Caco-2 (cell line): ENCODE data around the gene SEBOX. TPM values are rescaled to one million over a fixed set of nuclear protein-coding genes. Genes with fewer than 3 reads are reported as not detected.

Experiments used
- BruUV-seq: library from RNA; stranded (reverse); fragments of 400-500 nt; replicated peaks from 2 replicates; lab custom pipeline; 2021; lab: Mats Ljungman, UMichigan
- CTCF ChIA-PET: fragments of 300-600 bp; sonication (Branson Sonifier 250); formaldehyde crosslinking; loops from one replicate; lab custom pipeline; 2022; ENCODE audit warnings: antibody characterized with exemption; lab: Charles Lee
- POLR2A ChIA-PET: fragments of 300-600 bp; sonication (Branson Sonifier 250); formaldehyde crosslinking; loops from one replicate; lab custom pipeline; 2022; ENCODE audit warnings: antibody characterized with exemption; lab: Charles Lee
- DNase-seq, 2 experiments: peaks; one replicate each; pipeline versions ENCODE4 v3.0.0 to v3.0.0-alpha.2; 2020 to 2022
- H3K27me3 ChIP-seq: replicated peaks from 2 replicates; pipeline ENCODE4 v1.6.0; 2011; ENCODE audit warnings: low read length; ENCODE audit not compliant: control insufficient read depth, insufficient read depth
- H3K36me3 ChIP-seq: 2 replicates; pipeline ENCODE4 v1.5.1; 2011; ENCODE audit warnings: low read length; ENCODE audit not compliant: control insufficient read depth, insufficient read depth
- H3K4me1 ChIP-seq: fragments of 250-450 bp; sonication (Bioruptor Pico); 2 replicates; pipeline ENCODE4 v1.5.1; 2020; ENCODE audit warnings: mild to moderate bottlenecking
- H3K4me3 ChIP-seq: 2 replicates; pipeline ENCODE4 v1.5.1; 2011; ENCODE audit warnings: low read depth, mild to moderate bottlenecking, control low read depth, low read length
- H3K9me3 ChIP-seq: fragments of 250-450 bp; sonication (Bioruptor Pico); 2 replicates; pipeline ENCODE4 v1.5.1; 2020; ENCODE audit warnings: mild to moderate bottlenecking, moderate library complexity
- H3K27ac Mint-ChIP-seq: one replicate; pipeline ENCODE4 v1.8.0; 2022; ENCODE audit warnings: mixed read lengths; ENCODE audit not compliant: unreplicated experiment
- H3K27me3 Mint-ChIP-seq: one replicate; pipeline ENCODE4 v1.8.0; 2022; ENCODE audit warnings: mixed read lengths; ENCODE audit not compliant: insufficient read depth, unreplicated experiment
- H3K36me3 Mint-ChIP-seq: one replicate; pipeline ENCODE4 v1.8.0; 2022; ENCODE audit warnings: mild to moderate bottlenecking, mixed read lengths; ENCODE audit not compliant: insufficient read depth, unreplicated experiment
- H3K4me1 Mint-ChIP-seq: one replicate; pipeline ENCODE4 v1.8.0; 2022; ENCODE audit warnings: low read depth, mixed read lengths; ENCODE audit not compliant: unreplicated experiment
- H3K4me3 Mint-ChIP-seq: one replicate; pipeline ENCODE4 v1.8.0; 2022; ENCODE audit warnings: mild to moderate bottlenecking, moderate library complexity, mixed read lengths; ENCODE audit not compliant: unreplicated experiment
- H3K9me3 Mint-ChIP-seq: one replicate; pipeline ENCODE4 v1.8.0; 2022; ENCODE audit warnings: mixed read lengths; ENCODE audit not compliant: unreplicated experiment
- CTCF ChIP-seq, 2 experiments: fragments of 200-600 bp in 1 of 2; IDR thresholded peaks; 1 replicate in 1 of 2; 2 replicates in 1 of 2; pipeline versions ENCODE4 v1.5.1 to v1.8.0; 2011 to 2022; ENCODE audit warnings: antibody characterized with exemption in 1 of 2, control low read depth in 1 of 2, inconsistent platforms in 1 of 2, low read depth in 1 of 2, low read length in 1 of 2, mild to moderate bottlenecking in 1 of 2, moderate library complexity in 1 of 2; ENCODE audit not compliant: insufficient read depth in 1 of 2, severe bottlenecking in 1 of 2, unreplicated experiment in 1 of 2
- intact Hi-C: fragments of 100-400 bp; cut with micrococcal nuclease; formaldehyde crosslinking; loops from one replicate; pipeline ENCODE4 v1.10.0; 2022; ENCODE audit not compliant: unreplicated experiment
- total RNA-seq: library from RNA; stranded (reverse); gene quantifications from 2 replicates; pipeline ENCODE4 v1.2.3, GENCODE V29; 2022

SEBOX gene
- total RNA-seq, 1 experiment from 2014 or later: not detected

GRCh38 chr17:28390563-28390962 is 25.6 kb upstream of the SEBOX start:
- POLR2A ChIA-PET: no interaction called here
- peaks cover 33% of the 10 kb centered on the region for H3K36me3 Mint-ChIP-seq
- intact Hi-C loops: no loop called here
- Histone ChIP-seq H3K27me3 (no peaks in the 10 kb centered on the region), H3K4me3 (no peak overlapping the region), H3K36me3 (peaks cover 3% of the 10 kb centered on the region), H3K9me3 (no peaks in the 10 kb centered on the region), H3K4me1 (peaks cover 59% of the 10 kb centered on the region)
- H3K4me1 Mint-ChIP-seq: peaks cover 45% of the 10 kb centered on the region
- no peaks in the 10 kb centered on the region for H3K9me3 Mint-ChIP-seq
- TF ChIP-seq CTCF (IDR thresholded peaks at IDR 0.05; ENCODE audit: insufficient read depth in 1 of 2, low read depth in 1 of 2, low read length in 1 of 2, severe bottlenecking in 1 of 2, unreplicated experiment in 1 of 2): no peak
- H3K27me3 Mint-ChIP-seq: no peaks in the 10 kb centered on the region
- CTCF ChIA-PET: no interaction called here
- no TSS peak for BruUV-seq
- H3K4me3 Mint-ChIP-seq: no peak overlapping the region
- DNase-seq: no peak
- peak overlapping the region; percentile 21 for H3K27ac Mint-ChIP-seq

DNA sequence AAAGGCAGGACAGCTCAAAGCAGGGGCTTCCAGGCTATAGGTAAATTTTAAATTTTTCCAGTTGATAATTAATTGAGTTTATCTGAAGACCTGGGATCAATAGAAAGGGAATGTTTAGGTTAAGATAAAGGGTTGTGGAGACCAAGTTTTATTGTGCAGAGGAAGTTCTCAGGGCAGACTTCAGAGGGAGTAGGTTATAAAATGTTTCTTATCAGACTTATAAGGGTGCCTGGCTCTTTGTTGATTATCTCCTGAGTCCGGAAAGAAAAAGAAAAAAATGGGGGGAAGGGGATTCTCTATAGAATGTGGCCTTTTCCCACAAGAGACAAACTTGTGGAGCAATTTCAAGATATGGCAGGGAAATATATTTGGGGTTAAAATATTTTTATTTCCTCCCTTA is 25.1 kb upstream of the SEBOX start:
- H3K27me3 ChIP-seq: no peaks in the 10 kb centered on the region
- no peaks in the 10 kb centered on the region for H3K9me3 Mint-ChIP-seq
- H3K36me3 Mint-ChIP-seq: peaks cover 29% of the 10 kb centered on the region
- POLR2A ChIA-PET: no interaction called here
- TF ChIP-seq CTCF (IDR thresholded peaks at IDR 0.05; ENCODE audit: insufficient read depth in 1 of 2, low read depth in 1 of 2, low read length in 1 of 2, severe bottlenecking in 1 of 2, unreplicated experiment in 1 of 2): no peak
- peaks cover 58% of the 10 kb centered on the region for H3K4me1 ChIP-seq
- peaks cover 41% of the 10 kb centered on the region for H3K4me1 Mint-ChIP-seq
- DNase-seq: no peak
- intact Hi-C loops: no loop called here
- no TSS peak for BruUV-seq
- H3K27me3 Mint-ChIP-seq: no peaks in the 10 kb centered on the region
- CTCF ChIA-PET: no interaction called here
- H3K9me3 ChIP-seq: no peaks in the 10 kb centered on the region
- H3K4me3 ChIP-seq: no peak overlapping the region
- peak overlapping the region; percentile 21 for H3K27ac Mint-ChIP-seq
- peaks cover 3% of the 10 kb centered on the region for H3K36me3 ChIP-seq
- no peak overlapping the region for H3K4me3 Mint-ChIP-seq

DNA sequence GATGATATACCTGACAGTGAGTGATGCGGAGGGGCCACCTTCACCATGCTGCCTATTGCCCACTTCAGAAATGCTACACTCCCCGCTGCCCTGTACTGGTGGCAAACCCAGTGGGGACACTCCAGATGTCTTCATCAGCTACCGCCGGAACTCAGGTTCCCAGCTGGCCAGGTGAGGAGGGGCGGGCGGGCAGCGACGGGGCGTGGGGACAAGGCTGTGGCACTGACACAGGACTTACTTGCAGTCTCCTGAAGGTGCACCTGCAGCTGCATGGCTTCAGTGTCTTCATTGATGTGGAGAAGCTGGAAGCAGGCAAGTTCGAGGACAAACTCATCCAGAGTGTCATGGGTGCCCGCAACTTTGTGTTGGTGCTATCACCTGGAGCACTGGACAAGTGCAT is 23.1 kb upstream of the SEBOX start:
- TF ChIP-seq CTCF (IDR thresholded peaks at IDR 0.05; ENCODE audit: insufficient read depth in 1 of 2, low read depth in 1 of 2, low read length in 1 of 2, severe bottlenecking in 1 of 2, unreplicated experiment in 1 of 2): no peak
- no peaks in the 10 kb centered on the region for H3K27me3 Mint-ChIP-seq
- Histone ChIP-seq H3K27me3 (no peaks in the 10 kb centered on the region), H3K36me3 (peaks cover 3% of the 10 kb centered on the region), H3K4me3 (no peak overlapping the region), H3K9me3 (no peaks in the 10 kb centered on the region), H3K4me1 (peaks cover 51% of the 10 kb centered on the region)
- no peak overlapping the region for H3K4me3 Mint-ChIP-seq
- CTCF ChIA-PET: interaction anchor here (0.6 kb wide), 1 partner anchor 136 kb away, joined by 3 read pairs; no protein-coding TSS in a partner anchor
- H3K4me1 Mint-ChIP-seq: peaks cover 30% of the 10 kb centered on the region
- BruUV-seq: no TSS peak
- no peak overlapping the region for H3K27ac Mint-ChIP-seq
- peaks cover 17% of the 10 kb centered on the region for H3K36me3 Mint-ChIP-seq
- POLR2A ChIA-PET: no interaction called here
- no peak for DNase-seq
- H3K9me3 Mint-ChIP-seq: no peaks in the 10 kb centered on the region
- intact Hi-C loops: no loop called here
